Stimulated activated CD4-positive, alpha-beta T cell treated with anti-CD3 and anti-CD28 coated beads, Interleukin-1b, Interleukin-23, amount 100 ng/mL, for 48 hours (primary cell): ENCODE data around the gene ASIC2.

Experiments used
- DNase-seq: peaks from one replicate; pipeline ENCODE4 v3.0.0-alpha.2; 2020

The ASIC2 gene

DNA sequence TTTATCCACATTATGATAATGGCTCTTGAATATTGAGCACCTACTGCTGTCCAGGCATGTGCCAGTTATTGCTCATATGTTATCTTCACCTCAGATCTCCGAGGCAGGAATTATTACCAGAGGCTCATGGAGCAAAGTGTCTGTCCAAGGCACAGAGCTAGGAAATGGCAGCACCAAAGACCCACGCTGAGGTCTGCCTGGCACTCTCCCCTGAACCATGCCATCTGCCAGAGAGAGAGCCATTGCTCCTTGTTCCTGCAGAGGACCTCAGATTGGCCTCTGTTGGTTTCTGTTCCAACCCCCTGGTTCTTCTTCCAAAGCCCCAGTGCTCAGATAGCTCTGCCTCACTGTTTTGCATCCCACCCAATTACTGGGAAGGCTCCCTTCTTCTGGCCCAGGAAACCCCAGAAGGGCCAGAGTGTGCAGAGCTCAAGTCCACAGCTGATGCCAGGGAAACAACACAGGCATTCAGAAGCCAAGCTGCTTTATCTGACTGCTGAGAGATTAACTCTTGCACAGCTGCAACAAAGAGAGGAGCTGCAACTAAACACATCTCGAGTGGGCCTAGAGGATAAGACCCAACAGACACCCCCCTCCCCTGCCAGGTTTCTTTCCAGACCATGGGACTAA is 5.9 kb downstream of the ASIC2 start:
- DNase-seq, result no peak

DNA sequence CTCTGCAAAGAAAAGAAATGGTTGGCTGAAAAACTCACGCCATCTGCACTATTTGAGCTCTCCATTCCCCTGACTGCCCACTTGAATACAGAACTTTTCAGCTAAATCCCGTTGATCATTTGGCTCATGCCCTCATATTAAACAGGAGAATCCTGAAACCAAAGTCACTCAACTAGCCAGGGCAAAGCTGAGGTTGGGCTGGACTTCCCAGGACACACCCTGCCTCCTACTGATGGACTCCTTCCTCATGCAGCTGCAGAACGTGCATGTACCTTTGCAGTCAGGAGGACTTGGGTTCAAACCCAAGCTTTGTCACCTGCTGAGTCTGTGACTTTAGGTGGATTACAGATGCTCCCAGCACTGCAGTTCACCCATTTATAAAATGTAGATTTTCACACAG is 7.7 kb downstream of the ASIC2 start:
- no peak for DNase-seq

DNA sequence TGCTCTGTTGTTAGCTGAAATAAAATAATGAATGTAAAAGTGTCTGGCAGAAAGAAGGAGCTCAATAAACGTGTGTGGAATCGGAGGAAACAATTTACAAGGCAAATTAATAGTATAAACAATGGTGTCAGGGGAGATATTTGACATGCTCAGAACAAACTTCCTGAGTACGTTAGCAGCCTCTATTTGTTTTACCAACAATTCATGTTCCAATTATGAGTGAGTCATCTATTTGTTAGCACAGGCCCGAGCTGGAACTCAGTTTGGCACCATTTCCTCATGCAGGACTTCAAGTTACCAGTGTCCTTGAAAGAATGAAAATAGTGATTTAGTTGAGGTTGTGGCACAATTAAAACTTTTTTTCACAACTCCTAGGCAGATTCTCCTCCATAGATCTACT is 9.1 kb downstream of the ASIC2 start:
- DNase-seq, result no peak

DNA sequence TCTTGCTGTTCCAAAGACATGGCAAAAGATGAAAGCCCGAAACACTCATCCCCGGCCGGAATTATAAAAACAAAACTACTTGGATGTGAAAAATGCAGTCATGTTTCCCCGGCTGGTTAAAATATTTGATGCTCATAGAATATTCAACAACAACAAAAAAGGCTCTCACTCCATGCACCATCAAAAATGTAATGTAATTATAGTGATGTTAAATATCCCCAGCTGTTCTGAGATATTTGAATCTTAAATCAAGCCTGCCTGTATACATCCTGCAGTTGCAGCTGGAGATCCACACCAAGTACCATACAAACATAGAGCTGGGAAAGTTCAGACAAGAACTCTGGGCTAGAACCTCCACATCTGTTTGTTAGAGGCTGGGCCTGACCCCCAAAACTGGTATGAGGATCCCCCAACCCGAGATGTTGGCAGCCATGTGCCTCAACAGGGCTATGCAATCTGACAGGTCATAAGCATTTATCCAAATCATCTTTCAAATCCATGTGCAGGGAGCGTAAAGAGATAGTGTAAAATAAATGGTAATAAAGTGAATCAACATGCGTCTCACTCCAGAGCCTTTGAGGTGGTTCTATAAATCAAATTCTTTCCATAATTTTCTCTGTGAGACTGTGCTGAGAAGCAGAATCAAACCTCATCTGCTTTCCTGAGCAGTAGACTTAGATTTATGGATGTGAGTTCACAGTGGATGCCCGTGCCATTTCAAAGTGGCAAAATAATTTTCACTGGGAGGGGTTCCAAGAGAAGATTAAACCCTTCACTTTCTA is 12.7 kb downstream of the ASIC2 start:
- no peak for DNase-seq

DNA sequence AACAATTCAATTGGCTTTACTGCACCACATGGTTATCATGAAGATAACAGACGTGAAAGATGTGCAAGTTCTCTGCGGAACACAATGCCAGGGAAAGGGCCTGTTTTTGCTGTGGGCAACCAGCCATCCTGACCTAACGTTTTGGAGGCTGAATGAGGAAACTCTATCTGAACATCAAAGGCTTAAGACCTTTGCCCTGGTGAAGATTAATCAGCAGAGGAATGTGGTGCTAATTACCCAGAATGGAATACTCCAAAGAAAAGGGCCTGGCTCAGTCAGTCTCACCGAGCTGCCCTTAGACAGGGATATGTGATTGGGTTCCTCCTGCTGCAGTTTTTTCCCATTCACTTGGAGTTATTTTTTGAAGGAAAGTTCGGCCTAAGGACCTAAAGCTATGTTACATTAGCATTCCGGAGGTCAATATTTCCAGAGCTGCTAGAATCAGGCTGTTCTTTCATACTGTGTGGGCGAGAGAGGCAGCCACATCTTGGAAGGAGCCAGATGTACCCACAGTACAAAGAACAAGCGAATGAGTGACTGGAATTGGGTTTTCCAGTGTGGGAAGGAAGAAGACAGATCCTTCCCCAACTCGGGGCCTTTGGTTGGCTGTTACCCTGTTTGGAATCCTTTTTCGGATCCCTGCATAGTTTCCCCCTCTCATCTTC is 15.5 kb downstream of the ASIC2 start:
- DNase-seq, result no peak

DNA sequence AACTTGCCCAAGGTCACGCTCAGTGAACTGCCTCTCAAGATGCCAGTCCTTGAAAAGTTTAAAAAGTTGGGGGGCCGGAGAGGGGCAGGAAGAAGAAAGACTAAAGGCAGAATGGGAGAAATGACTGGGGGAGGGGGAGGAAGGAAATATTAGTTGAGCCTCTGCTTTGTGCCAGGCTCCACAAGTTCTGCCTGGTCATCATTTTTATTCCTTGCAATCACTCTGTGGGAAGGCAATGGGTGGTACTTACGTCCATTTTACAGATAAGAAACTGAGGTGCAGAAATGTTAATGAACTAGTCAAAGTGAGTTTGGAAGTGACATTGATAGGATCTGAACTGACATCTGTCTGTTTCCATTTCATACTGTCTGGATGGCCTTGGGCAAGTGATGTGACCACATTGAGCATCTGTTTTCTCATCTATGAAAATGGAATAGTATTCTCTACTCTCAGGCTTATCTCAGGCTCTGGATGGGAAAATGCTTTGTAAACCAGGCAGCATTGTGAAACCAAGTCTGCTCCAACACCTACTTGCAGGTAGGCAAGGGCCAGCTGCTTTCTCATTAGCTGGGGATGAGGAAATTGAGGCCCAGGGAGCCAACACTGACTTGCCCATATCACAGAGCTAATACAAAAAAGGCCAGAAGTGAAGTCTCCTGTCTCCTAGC is 19.2 kb downstream of the ASIC2 start:
- DNase-seq, result no peak

DNA sequence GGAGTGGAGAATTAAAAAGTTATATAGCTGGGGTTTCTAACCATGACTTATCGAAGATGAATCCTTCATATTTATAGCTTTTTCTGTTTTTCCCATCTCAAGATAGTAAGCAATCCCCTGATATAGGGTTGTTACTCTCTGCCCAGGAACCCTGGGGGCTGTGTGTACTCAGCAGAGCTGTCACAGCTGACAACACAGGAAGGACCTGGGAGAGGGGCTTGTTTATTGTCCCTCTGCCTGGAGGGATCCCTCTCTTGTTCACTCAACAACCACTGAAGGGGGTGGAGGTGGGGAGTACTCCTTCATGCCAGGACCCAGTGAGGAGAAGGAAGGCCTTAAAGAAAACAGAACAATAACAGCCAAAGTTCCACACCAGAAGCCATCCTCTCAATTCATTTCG is 19.8 kb downstream of the ASIC2 start:
- DNase-seq, result no peak

DNA sequence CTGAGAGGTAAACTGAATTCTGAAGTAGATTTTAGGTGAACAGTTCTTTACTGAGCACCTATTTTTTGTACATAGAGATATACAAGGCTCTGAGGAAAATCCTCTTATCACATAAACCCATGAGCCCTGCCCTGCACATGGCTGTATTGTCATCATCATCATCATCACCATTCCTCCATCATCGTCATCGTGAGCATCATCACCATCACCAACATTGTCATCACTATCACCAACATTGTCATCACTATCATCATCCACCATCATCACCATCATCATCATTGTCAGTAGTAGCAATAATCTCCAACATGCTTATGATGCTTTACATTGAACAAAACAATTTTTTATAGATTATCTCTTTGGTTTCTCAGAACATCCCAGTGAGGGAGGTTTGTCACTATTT is 20.7 kb downstream of the ASIC2 start:
- DNase-seq, result no peak

DNA sequence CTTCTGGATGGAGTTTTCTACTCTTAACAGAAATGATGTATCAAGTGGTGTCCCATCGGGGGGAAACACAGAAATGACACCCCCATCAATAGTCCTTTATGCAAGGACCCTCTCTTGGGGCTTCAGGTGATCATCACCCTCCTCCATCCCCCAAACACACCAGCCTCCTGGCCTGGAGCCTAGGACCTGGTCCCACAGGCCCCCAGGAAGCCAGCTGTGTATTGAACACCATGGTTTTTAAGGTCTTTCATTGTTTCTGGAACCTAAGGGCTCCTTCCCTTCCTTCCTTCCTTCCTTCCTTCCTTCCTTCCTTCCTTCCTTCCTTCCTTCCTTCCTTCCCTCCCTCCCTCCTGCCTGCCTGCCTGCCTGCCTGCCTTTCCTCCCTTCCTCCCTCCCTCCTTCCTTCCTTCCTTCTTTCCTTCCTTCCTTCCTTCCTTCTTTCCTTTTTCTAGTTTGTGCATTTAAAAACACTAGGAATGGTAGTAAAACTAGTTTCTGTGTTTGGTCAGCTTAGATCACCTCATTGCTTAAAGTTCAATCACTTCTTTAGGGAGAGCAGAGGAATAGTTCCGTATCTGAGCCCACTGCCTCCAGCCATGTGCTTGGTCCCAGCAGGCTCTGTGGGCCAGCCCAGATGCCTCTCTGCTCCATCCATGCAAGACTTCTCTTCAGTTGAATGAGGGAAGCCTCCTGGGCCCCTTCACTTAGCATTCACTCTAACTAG is 23.6 kb downstream of the ASIC2 start:
- no peak for DNase-seq

DNA sequence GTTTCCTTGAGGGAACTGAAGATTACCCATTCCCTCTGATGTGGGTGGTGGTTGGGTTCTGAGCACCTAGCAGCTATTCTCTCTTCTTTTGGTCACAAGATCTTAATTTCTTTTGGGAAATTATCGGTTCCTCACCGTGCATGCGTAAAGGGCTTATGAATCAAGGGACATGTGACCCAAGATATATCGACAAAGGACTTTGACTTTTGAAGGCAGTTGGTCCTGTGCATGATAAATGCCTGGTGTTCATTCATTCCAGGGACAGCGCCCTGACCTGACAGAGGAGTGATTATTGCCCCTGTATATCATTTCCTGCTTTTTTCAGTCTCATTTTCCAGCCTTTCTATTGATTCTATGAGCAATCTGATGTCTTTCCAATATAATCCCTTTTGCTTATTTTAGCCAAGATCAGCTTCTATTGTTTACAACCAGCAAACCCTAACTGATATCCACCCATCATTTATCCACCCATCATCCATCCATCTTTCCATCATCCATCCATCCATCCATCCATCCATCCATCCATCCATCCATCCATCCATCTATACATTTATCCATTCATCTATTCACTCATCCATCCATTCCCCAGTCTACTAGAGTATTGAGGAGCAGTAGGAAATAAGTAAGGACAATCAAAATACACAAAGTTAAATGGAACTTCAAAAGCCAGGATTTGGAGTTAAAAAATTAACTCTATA is 25.1 kb downstream of the ASIC2 start:
- DNase-seq, result no peak

DNA sequence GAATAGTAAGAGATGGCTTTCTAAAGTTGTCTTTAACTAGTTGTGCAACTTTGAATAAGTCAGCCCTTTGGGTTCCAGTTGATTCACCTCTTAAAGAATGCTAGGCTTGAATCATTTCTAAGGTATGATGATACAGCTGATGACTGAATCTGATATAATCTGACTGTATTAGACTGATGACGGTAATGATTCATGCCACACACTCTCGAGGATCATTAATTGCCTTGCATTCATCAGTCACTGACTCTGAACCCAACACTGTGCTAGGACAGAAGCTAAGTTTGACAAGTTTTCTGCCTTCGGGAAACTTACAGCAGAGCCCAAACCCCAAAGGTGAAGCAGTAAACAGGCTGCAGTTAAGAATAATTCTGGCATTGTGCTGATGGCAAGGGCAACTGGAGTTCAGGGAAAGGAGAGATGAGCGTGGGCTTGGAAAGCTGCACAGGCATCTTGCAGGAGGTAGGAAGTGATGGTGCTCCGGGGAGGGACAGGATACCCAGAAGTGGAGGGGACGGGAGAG is 25.8 kb downstream of the ASIC2 start:
- no peak for DNase-seq

DNA sequence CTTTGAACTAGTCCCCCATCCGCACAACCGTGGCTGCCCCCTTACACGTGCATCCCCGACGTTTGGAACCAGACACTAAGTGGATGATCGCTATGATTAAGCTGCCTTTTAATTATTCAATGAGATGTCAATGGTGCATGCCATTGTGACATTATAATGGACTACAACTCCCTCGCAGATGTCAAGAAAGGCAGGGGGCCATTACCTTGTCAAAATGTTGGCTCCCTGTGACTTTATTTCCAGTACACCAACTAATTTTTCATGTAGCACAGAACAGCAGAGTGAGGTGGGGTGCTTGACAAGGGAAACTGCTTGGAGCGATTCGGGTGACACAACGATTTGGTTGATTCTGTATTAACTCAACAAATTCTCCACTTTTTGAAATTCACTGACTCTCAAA is 26.5 kb downstream of the ASIC2 start:
- no peak for DNase-seq

DNA sequence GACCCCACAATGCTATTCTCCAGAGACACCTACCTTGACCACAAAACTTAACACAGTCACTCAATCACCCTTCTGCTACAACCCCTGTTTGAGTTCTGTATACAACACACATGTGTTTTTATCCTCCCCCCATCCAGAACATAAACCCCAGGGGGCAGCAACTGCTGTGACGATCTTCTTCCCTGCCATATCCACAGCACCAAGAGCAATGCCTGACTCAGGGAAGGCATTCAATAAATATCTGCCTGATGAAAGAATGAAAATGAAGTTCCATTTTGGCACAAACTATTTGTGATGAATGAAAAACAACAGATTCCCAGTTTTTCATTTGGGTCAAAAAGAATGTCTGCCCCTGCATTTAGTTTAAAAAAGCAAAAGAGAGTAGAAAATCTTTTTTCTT is 27.0 kb downstream of the ASIC2 start:
- no peak for DNase-seq

DNA sequence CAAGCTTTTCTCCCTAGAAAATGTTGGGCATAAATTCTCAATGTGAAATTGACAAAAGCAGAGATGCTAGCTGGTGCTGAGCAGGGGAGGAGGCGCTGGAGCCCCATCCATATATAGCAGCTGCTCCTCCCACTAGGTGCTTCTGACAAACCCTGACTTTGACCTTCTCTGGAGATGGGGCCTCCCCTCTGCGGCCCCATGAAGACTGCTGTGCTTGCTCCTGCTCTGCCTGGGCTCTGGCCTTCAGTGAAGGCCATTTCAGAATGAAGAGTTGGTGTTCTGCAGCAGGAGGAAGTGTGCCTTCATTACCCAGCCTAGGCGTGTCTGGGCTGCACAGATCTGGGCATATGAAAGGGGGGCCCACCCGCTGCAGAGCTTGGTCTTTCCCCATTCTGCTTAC is 29.7 kb downstream of the ASIC2 start:
- no peak for DNase-seq

DNA sequence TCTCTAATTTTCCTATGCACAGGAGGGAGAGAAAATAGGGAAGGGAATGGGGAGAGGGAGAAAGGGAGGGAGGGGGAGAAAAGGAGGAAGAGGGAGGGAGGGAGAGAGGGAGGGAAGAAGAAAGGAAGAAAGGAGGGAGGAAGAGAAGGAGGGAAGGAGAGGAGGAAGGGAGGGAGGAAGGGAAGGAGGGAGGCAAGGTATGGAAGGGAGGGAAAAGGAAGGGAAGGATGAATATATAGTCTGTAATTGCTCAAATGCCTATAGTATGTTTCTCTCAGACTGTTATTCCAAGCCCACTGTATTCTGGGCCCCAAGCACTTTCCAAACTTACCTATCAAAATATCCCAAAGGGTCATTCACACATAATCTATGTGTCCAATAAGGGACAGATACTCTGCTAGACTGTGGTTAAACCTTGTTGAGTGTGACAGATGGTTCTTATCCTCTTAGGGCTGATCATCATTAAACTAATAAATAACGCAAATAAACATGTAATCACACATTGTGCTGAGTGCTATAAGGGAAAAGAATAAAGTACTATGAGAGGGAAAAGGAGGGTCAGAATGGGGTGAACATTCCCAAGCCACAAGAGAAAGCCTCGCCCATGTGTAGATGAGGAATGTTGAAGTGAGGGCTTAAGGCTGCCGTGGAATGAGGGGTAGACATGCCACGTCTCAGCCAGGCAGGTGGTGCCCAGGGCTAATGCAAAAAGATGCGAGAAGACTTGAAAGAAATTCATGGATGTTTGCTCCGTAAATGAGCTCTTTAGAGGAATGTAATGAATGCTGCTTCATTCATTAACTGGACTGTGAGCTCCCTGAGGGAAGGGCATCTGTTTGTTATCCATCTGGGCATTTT is 30.6 kb downstream of the ASIC2 start:
- no peak for DNase-seq

DNA sequence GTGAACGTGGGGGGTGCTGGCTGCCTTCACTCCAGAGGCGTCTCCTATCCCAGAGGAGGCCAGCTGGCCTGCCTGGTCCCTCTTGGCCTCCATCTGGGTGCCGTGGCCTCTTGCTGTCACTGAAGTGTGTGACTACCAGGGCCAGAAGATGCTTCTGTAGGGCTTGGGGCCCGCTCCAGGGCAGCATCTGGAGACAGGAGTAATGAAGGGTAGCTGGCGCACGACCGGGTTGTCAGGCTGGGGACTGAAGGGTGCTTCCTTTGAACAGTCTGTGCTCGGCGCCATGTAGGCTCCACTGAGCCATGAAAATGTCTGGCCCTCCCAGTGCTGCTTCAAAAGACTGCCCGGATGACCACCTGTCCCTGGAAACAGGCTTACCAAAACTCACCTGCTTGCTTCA is 31.3 kb downstream of the ASIC2 start:
- no peak for DNase-seq

DNA sequence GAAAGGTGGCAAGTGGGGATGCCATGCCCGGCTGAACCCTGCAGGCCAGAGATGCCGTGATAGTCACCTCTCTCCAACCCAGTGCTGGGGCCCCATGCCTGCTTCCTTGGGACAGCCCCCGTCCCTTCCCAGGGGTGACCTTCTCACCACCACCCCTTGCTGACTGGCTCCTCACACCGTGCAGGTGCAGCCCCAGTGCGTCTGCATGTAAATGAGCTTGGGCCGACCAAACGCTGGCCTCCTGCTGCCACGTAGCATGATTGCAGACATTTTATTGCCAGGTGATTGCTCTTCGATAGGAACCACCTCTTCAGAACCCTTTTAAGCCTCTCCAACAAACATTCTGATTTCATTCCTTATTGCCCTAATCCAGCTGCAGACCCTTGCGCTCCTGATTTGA is 32.5 kb downstream of the ASIC2 start:
- DNase-seq, result no peak

DNA sequence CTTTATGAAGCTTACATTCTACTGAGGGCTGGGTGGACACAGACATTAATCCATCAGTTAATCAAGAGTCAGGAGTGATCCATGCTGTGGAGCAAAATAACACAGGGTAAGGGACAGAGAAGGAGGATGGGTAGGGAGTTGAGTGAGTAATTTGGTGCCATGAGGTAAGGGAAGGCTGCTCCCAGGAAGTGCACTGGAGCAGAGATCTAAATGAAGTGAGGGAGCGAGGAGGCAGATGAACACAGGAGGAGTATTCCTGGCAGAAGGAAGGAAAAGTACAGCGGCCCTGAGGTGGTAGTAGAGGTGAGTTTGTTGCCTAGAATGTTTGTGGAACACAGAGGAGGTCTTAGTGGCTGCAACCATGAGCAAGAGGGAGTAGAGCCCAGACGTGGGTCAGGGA is 34.8 kb downstream of the ASIC2 start:
- DNase-seq, result no peak

DNA sequence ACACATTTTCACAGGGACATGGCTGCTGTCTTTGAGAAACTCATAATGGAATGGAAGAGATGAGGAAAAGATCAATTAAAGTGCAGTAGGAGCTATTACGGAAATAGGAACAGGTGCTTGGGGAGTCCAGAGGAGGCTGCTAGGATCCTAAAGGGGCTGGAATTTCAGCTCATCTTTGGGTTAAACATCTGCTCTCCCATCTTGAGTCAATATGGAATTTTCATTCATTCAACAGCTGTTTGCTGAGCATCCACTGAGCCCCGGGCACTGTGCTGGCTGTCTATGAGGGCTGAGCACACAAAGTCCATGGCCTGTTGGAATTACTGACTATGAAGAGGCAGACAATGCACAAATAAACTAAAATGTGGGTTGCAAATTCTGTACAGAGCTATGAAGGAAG is 47.9 kb downstream of the ASIC2 start:
- no peak for DNase-seq

DNA sequence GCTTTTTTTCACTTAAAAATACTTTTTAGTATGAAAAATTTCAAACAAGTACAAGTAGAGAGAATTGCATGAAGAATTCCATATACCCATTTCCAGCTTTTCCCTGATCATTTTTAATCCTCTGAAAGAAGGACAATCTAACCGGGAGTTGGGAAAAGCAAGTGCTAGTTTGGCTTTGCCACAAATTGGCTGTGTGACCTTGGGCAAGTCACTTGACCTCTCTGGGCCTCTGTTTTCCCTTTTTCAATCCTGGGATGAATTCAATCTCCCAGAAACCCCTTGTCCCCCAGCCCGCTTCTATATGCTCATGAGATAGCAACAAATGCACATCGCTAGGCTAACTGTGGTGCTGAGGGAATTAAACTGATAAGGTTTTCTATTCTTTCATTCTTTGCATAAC is 49.4 kb downstream of the ASIC2 start:
- DNase-seq, result no peak
